HG02798 (cell line): ENCODE data around the gene CA7.
"Not testable (repeated sequence)": the region's sequence is repeated elsewhere in the genome, so short reads cannot be mapped to it uniquely, and the experiment has no call there.

Experiments
- ATAC-seq: cut with Tn5 transposase; IDR thresholded peaks from one replicate; pipeline ENCODE4 v1.9.1; 2021; ENCODE audit warnings: mild to moderate bottlenecking; ENCODE audit not compliant: unreplicated experiment, poor library complexity

Gene CA7

GRCh38 chr16:66894948-66895688 is 50.9 kb downstream of the CA7 start:
- peak; percentile 73 for ATAC-seq

- ATAC-seq = no peak
These were observed 51.4 kb downstream of the CA7 start for GRCh38 chr16:66895689-66895979.

- ATAC-seq = no peak
These were observed 51.8 kb downstream of the CA7 start for GRCh38 chr16:66895999-66896398.

GRCh38 chr16:66896682-66897081 is 52.5 kb downstream of the CA7 start:
- ATAC-seq = not testable (repeated sequence)

GRCh38 chr16:66898207-66898606 is 54.0 kb downstream of the CA7 start:
- no peak for ATAC-seq

- ATAC-seq = no peak
These were observed 54.7 kb downstream of the CA7 start for GRCh38 chr16:66898933-66899309.

GRCh38 chr16:66899310-66899944 is 55.2 kb downstream of the CA7 start:
- no peak for ATAC-seq

- no peak for ATAC-seq
These were observed 55.9 kb downstream of the CA7 start for GRCh38 chr16:66899945-66900710.

- no peak for ATAC-seq
These were observed 56.7 kb downstream of the CA7 start for GRCh38 chr16:66900721-66901441.

- no peak for ATAC-seq
These were observed 57.4 kb downstream of the CA7 start for GRCh38 chr16:66901626-66902025.

- no peak for ATAC-seq
These were observed 58.7 kb downstream of the CA7 start for GRCh38 chr16:66902648-66903543.
